22Rv1 (cell line): ENCODE measurements around the gene ISYNA1.

Experiments used
- CTCF ChIP-seq: fragments of 450-650 bp; IDR thresholded peaks from 2 replicates; pipeline ENCODE4 v1.5.1; 2017; ENCODE audit warnings: mild to moderate bottlenecking
- ZFX ChIP-seq: fragments of 450-650 bp; IDR thresholded peaks from 2 replicates; pipeline ENCODE4 v1.6.1; 2017; ENCODE audit warnings: antibody characterized with exemption, borderline replicate concordance

GRCh38 chr19:18401580-18402112 is 36.3 kb downstream of the ISYNA1 start:
- TF ChIP-seq CTCF (peak; percentile 27), ZFX (no peak)
